Endothelial cell of hepatic sinusoid (primary cell): Measurements from ENCODE around the gene CDC42BPG.

Experiments used
- in situ Hi-C: cut with HindIII; loops from 2 replicates; pipeline ENCODE4 v1.10.0; 2017; ENCODE audit warnings: low sequenced_read_pairs

CDC42BPG gene

GRCh38 chr11:64865286-64866172, 21.1 kb upstream of the CDC42BPG start:
- in situ Hi-C loops, result no loop called here

- in situ Hi-C loops, result no loop called here
Observed at GRCh38 chr11:64864473-64865285, 20.2 kb upstream of the CDC42BPG start.

GRCh38 chr11:64864135-64864472, 19.7 kb upstream of the CDC42BPG start:
- in situ Hi-C loops, result no loop called here

GRCh38 chr11:64863391-64864060, 19.1 kb upstream of the CDC42BPG start:
- in situ Hi-C loops, result no loop called here

- in situ Hi-C loops, result no loop called here
Observed at GRCh38 chr11:64862987-64863390, 18.5 kb upstream of the CDC42BPG start.

GRCh38 chr11:64861227-64861975, 16.9 kb upstream of the CDC42BPG start:
- in situ Hi-C loops, result no loop called here

GRCh38 chr11:64859542-64860414, 15.3 kb upstream of the CDC42BPG start:
- in situ Hi-C loops, result loop anchor here (10.0 kb wide), 1 partner anchor 85 kb away; the partner anchor contains the start of gene SF1

- in situ Hi-C loops, result loop anchor here (10.0 kb wide), 1 partner anchor 84 kb away; the partner anchor contains the start of gene SF1
Observed at GRCh38 chr11:64858467-64859263, 14.2 kb upstream of the CDC42BPG start.

- in situ Hi-C loops, result loop anchor here (10.0 kb wide), 1 partner anchor 83 kb away; the partner anchor contains the start of gene SF1
Observed at GRCh38 chr11:64857485-64857884, 13.0 kb upstream of the CDC42BPG start.

- in situ Hi-C loops, result loop anchor here (10.0 kb wide), 1 partner anchor 82 kb away; the partner anchor contains the start of gene SF1
Observed at GRCh38 chr11:64856382-64857227, 12.2 kb upstream of the CDC42BPG start.

- in situ Hi-C loops, result loop anchor here (10.0 kb wide), 1 partner anchor 81 kb away; the partner anchor contains the start of gene SF1
Observed at GRCh38 chr11:64855596-64856304, 11.3 kb upstream of the CDC42BPG start.

- in situ Hi-C loops, result loop anchor here (10.0 kb wide), 1 partner anchor 80 kb away; the partner anchor contains the start of gene SF1
Observed at GRCh38 chr11:64854534-64855502, 10.4 kb upstream of the CDC42BPG start.

- in situ Hi-C loops, result loop anchor here (10.0 kb wide), 1 partner anchor 79 kb away; the partner anchor contains the start of gene SF1
Observed at GRCh38 chr11:64854157-64854533, 9.7 kb upstream of the CDC42BPG start.

- in situ Hi-C loops, result loop anchor here (10.0 kb wide), 1 partner anchor 79 kb away; the partner anchor contains the start of gene SF1
Observed at GRCh38 chr11:64853709-64854108, 9.3 kb upstream of the CDC42BPG start.

- in situ Hi-C loops, result loop anchor here (10.0 kb wide), 1 partner anchor 78 kb away; the partner anchor contains the start of gene SF1
Observed at GRCh38 chr11:64852804-64853509, 8.5 kb upstream of the CDC42BPG start.
